Hepatocyte (in vitro differentiated cells): ENCODE data around the gene UNC93B1. TPM values are rescaled to one million over a fixed set of nuclear protein-coding genes. Genes with fewer than 3 reads are reported as not detected.

ENCODE experiments used
- DNase-seq: peaks from one replicate; pipeline ENCODE4 v3.0.0-alpha.2; 2016; ENCODE audit warnings: low spot score
- H2AFZ ChIP-seq: fragments of 200-600 bp; sonication (generic); 2 replicates; pipeline ENCODE4 v1.6.0; 2016; ENCODE audit warnings: antibody characterized with exemption, mild to moderate bottlenecking
- H3K27ac ChIP-seq: fragments of 200-600 bp; sonication (generic); 2 replicates; pipeline ENCODE4 v1.5.1; 2016; ENCODE audit warnings: mild to moderate bottlenecking
- H3K27me3 ChIP-seq: fragments of 200-600 bp; sonication (generic); 2 replicates; pipeline ENCODE4 v1.6.1; 2016
- H3K36me3 ChIP-seq: fragments of 200-600 bp; sonication (generic); replicated peaks from 2 replicates; pipeline ENCODE4 v1.5.1; 2016; ENCODE audit warnings: low read depth; ENCODE audit not compliant: insufficient read depth
- H3K4me1 ChIP-seq: fragments of 200-600 bp; sonication (generic); 2 replicates; pipeline ENCODE4 v1.5.1; 2016; ENCODE audit warnings: mild to moderate bottlenecking, moderate library complexity; ENCODE audit not compliant: insufficient read depth
- H3K4me2 ChIP-seq: fragments of 200-600 bp; sonication (generic); 2 replicates; pipeline ENCODE4 v1.6.0; 2016
- H3K4me3 ChIP-seq: fragments of 200-600 bp; sonication (generic); 2 replicates; pipeline ENCODE4 v1.5.1; 2016; ENCODE audit warnings: mild to moderate bottlenecking
- H3K79me2 ChIP-seq: fragments of 200-600 bp; sonication (generic); 2 replicates; pipeline ENCODE4 v1.6.0; 2017; ENCODE audit warnings: mild to moderate bottlenecking
- H3K9me2 ChIP-seq: fragments of 200-600 bp; sonication (generic); replicated peaks from 2 replicates; pipeline ENCODE4 v1.6.0; 2017; ENCODE audit warnings: mild to moderate bottlenecking; ENCODE audit not compliant: insufficient read depth
- H3K9me3 ChIP-seq: fragments of 200-600 bp; sonication (generic); 2 replicates; pipeline ENCODE4 v1.5.1; 2016; ENCODE audit warnings: low read depth, mild to moderate bottlenecking
- H4K20me1 ChIP-seq: fragments of 200-600 bp; sonication (generic); 2 replicates; pipeline ENCODE4 v1.6.0; 2016; ENCODE audit warnings: mild to moderate bottlenecking; ENCODE audit not compliant: insufficient read depth, poor library complexity, severe bottlenecking
- EZH2 ChIP-seq: fragments of 200-600 bp; sonication (generic); IDR thresholded peaks from 2 replicates; pipeline ENCODE4 v1.6.1; 2016; ENCODE audit warnings: antibody characterized with exemption, mild to moderate bottlenecking, borderline replicate concordance
- EZH2phosphoT487 ChIP-seq: fragments of 200-600 bp; sonication (generic); IDR thresholded peaks from one replicate; pipeline ENCODE4 v1.6.1; 2018; ENCODE audit warnings: antibody characterized with exemption, mild to moderate bottlenecking, low read depth, moderate library complexity; ENCODE audit not compliant: unreplicated experiment, severe bottlenecking
- WGBS: methylation state at CpG from one replicate; pipeline ENCODE4 v1.1.6; 2016; ENCODE audit warnings: low lambda C conversion rate; ENCODE audit errors: missing lambda C conversion rate; 5-methylcytosine and 5-hydroxymethylcytosine counted together
- polyA plus RNA-seq: library from polyadenylated mRNA; unstranded; fragments of >200 nt; fragmentation: Nextera tagmentation; extraction: Ambion mirVana; gene quantifications from 2 replicates; pipeline ENCODE4 v1.2.1, GENCODE V29; 2016
- total RNA-seq: library from RNA; depleted of rRNA; stranded (reverse); fragments of >200 nt; gene quantifications from 2 replicates; pipeline ENCODE4 v1.2.3, GENCODE V29; 2014
- TF ChIP-seq, protein P1 (sequence below): fragments of 200-600 bp; sonication (generic); IDR thresholded peaks from 2 replicates; pipeline ENCODE4 v1.5.1; 2016; ENCODE audit warnings: antibody characterized with exemption, mild to moderate bottlenecking; ENCODE audit not compliant: poor library complexity

The UNC93B1 gene
- total and polyA plus RNA-seq, 2 experiments from 2014 or later = 23.5 to 38.0 TPM

DNA sequence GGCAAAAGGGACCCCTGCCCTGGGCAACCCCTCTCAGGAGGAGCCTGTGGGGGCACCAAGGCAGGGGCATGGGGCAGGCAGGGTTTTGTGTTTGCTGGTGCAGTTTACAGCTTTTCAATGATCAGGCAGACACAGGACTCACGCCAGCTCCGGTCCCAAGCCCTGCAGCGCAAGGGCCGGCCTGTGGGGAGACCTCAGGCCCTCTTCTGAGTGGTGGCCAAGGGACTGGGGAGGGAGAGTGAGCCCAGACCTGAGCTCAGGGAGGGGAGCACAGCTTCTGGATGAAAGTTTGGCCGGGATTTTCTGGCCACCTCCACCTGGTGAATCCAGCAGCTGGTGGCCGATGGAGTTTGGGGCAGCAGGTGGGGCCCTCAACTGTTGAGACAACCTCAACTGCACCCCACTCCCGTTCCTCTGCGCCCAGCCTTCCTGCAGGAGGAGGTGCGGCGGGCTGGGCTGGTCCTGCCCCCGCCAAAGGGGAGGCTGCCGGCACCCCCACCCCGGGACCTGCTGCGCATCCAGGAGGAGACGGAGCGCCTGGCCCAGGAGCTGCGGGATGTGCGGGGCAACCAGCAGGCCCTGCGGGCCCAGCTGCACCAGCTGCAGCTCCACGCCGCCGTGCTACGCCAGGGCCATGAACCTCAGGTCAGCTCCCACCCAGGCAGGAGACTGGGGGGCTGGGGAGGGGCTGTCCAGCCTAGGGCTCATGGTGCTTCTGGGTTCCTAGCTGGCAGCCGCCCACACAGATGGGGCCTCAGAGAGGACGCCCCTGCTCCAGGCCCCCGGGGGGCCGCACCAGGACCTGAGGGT is 38.5 kb upstream of the UNC93B1 start:
- Histone ChIP-seq H2AFZ (no peak overlapping the region), H3K9me3 (no peaks in the 10 kb centered on the region), H3K9me2 (no peaks in the 10 kb centered on the region), H3K27ac (no peak overlapping the region), H3K4me3 (no peak overlapping the region), H3K4me2 (no peak overlapping the region), H4K20me1 (no peaks in the 10 kb centered on the region), H3K27me3 (no peaks in the 10 kb centered on the region), H3K36me3 (no peaks in the 10 kb centered on the region), H3K4me1 (peaks cover 27% of the 10 kb centered on the region), H3K79me2 (peaks cover 7% of the 10 kb centered on the region)
- TF ChIP-seq EZH2phosphoT487 = no peak
- TF ChIP-seq EZH2 = no peak
- TF ChIP-seq, protein P1, sequence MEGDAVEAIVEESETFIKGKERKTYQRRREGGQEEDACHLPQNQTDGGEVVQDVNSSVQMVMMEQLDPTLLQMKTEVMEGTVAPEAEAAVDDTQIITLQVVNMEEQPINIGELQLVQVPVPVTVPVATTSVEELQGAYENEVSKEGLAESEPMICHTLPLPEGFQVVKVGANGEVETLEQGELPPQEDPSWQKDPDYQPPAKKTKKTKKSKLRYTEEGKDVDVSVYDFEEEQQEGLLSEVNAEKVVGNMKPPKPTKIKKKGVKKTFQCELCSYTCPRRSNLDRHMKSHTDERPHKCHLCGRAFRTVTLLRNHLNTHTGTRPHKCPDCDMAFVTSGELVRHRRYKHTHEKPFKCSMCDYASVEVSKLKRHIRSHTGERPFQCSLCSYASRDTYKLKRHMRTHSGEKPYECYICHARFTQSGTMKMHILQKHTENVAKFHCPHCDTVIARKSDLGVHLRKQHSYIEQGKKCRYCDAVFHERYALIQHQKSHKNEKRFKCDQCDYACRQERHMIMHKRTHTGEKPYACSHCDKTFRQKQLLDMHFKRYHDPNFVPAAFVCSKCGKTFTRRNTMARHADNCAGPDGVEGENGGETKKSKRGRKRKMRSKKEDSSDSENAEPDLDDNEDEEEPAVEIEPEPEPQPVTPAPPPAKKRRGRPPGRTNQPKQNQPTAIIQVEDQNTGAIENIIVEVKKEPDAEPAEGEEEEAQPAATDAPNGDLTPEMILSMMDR = no peak
- DNase-seq = no peak
- WGBS = 93% methylated on average over 23 of the region's 27 CpGs

DNA sequence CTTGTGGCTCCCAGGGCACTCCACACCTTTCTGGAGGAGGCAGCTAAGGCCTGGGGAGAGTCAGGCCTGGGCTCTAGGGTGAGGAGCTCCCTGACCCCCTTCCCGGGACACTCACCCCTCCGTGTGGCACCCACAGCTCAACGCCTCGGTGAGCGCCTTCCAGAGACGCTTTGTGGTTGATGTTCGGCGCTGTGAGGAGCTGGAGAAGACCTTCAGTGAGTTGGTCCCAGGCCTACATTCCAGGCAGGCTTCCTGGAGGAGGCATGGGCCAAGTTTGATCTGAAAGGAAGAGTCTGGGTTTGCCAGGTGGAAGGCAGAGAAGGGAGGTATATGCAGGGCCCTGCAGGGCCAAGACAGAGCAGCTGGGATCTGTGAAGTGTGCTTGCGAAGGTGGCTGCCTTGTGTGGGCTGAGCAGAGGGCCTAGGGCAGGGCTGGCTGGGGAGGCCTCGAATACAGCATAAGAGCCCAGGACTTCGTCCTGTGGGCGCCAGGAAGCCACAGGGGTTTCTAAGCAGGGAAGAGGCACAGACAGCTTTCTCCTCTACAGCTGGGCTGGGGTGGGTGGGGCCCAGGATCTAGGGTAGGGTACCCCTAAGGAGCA is 37.8 kb upstream of the UNC93B1 start:
- Histone ChIP-seq H3K27ac (no peak overlapping the region), H3K27me3 (no peaks in the 10 kb centered on the region), H3K9me2 (no peaks in the 10 kb centered on the region), H3K4me1 (peaks cover 27% of the 10 kb centered on the region), H2AFZ (no peak overlapping the region), H3K36me3 (no peaks in the 10 kb centered on the region), H3K9me3 (no peaks in the 10 kb centered on the region), H3K4me2 (no peak overlapping the region), H3K79me2 (peaks cover 7% of the 10 kb centered on the region), H4K20me1 (no peaks in the 10 kb centered on the region), H3K4me3 (no peak overlapping the region)
- 90% methylated on average over 12 of the region's 12 CpGs for WGBS
- DNase-seq = no peak
- TF ChIP-seq EZH2phosphoT487 (no peak), EZH2 (no peak)
- TF ChIP-seq, protein P1 = no peak

DNA sequence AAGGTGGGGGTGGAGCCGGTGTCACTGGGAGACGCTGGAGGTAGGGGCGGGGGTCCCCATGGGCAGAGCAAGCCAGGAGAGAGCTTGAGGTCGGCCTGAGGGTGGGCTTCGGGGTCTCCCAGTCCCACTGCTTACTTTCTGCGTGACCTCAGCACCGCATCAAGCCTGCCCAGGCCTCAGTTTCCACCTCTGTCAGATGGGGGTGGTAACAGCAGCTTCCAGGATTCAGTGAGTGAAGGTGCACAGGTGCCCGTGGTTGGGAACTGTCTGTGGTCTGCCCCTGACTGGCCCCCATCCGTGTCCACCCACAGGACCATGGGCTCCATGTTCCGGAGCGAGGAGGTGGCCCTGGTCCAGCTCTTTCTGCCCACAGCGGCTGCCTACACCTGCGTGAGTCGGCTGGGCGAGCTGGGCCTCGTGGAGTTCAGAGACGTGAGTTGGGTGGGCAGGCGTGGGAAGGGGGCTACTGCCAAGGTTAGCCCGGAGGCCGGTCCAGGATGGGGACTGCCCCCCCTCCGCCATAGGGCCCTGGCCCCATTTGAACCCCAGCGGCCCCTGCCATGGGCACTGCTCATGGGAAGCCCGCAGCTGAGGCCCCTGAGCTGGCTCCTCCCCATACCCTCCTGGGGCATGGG is 37.2 kb upstream of the UNC93B1 start:
- Histone ChIP-seq H3K4me3 (no peak overlapping the region), H4K20me1 (no peaks in the 10 kb centered on the region), H3K79me2 (peaks cover 7% of the 10 kb centered on the region), H3K4me1 (peaks cover 27% of the 10 kb centered on the region), H2AFZ (peak overlapping the region; percentile 49), H3K27ac (peak overlapping the region; percentile 34), H3K9me2 (no peaks in the 10 kb centered on the region), H3K27me3 (no peaks in the 10 kb centered on the region), H3K9me3 (no peaks in the 10 kb centered on the region), H3K4me2 (peak overlapping the region; percentile 84), H3K36me3 (no peaks in the 10 kb centered on the region)
- DNase-seq = no peak
- TF ChIP-seq EZH2 = no peak
- TF ChIP-seq EZH2phosphoT487 = no peak
- TF ChIP-seq, protein P1 = no peak
- 92% methylated on average over 20 of the region's 23 CpGs for WGBS
